Measurements from ENCODE around the gene CPED1.
A peak's percentile ranks its signal among the peaks of the same experiment; 100 is the strongest.
"Not testable (repeated sequence)": the region's sequence is repeated elsewhere in the genome, so short reads cannot be mapped to it uniquely, and the experiment has no call there.

CPED1 gene

DNA sequence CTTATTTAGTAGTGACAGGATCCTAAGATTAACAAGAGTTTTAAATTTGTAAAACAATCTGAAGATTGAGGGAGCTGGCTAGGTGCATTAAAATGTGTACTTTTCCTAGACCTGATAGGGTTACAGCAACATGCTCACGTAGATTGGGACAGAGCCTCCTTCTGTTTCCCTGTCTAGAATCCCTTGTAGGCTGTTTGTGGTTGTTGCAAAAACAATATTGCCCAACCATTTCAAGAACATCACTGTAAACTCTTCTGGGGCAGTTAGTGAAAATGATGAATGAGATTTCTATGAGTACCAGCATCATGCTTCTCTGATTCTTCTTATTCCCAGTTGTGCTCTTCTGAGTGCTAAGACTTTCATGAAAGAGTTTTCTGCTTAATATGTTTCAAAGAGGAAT is 14.7 kb upstream of the CPED1 start:
- no peak for DNase-seq
- in situ Hi-C loops (cut with HindIII; ENCODE audit: low pct_ligation_motif_present, low pct_unique_long_range_greater_than_20kb, low sequenced_read_pairs), result no loop called here

GRCh38 chr7:120979765-120980499 is 8.6 kb upstream of the CPED1 start:
- in situ Hi-C loops (cut with HindIII; ENCODE audit: low pct_ligation_motif_present, low pct_unique_long_range_greater_than_20kb, low sequenced_read_pairs), result loop anchor here (25.0 kb wide), 1 partner anchor 107 kb away; no protein-coding TSS in a partner anchor

GRCh38 chr7:120981117-120981516 is 7.4 kb upstream of the CPED1 start:
- DNase-seq, result no peak
- in situ Hi-C loops (cut with HindIII; ENCODE audit: low pct_ligation_motif_present, low pct_unique_long_range_greater_than_20kb, low sequenced_read_pairs), result loop anchor here (25.0 kb wide), 1 partner anchor 106 kb away; no protein-coding TSS in a partner anchor

More at GRCh38 chr7:120979765-120980499, 8.6 kb upstream of the CPED1 start:
- no peak for DNase-seq

GRCh38 chr7:120981888-120982615 is 6.5 kb upstream of the CPED1 start:
- in situ Hi-C loops (cut with HindIII; ENCODE audit: low pct_ligation_motif_present, low pct_unique_long_range_greater_than_20kb, low sequenced_read_pairs), result loop anchor here (25.0 kb wide), 1 partner anchor 105 kb away; no protein-coding TSS in a partner anchor
- DNase-seq, result no peak

GRCh38 chr7:120983592-120983991 is 4.9 kb upstream of the CPED1 start:
- in situ Hi-C loops (cut with HindIII; ENCODE audit: low pct_ligation_motif_present, low pct_unique_long_range_greater_than_20kb, low sequenced_read_pairs), result loop anchor here (25.0 kb wide), 1 partner anchor 104 kb away; no protein-coding TSS in a partner anchor
- not testable (repeated sequence) for DNase-seq

DNA sequence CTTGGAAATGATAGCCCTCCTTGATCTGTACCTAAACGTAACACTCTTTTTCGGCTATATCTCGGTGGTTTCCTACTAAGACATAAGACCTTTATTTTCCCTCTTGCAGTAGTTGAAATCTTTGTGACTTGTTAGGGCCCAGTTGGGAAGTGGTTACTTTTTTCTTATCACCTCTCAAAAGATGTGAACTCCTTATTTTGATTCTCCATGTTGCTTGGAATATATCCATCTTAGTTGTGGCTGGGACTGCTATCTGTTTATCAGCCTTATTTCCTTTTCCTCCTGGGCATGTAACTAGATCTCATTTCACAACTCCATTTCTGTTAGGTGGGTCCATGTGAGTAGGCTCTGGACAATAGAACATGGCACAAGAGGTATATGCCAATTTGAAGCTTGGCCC is 4.1 kb upstream of the CPED1 start:
- in situ Hi-C loops (cut with HindIII; ENCODE audit: low pct_ligation_motif_present, low pct_unique_long_range_greater_than_20kb, low sequenced_read_pairs), result loop anchor here (25.0 kb wide), 1 partner anchor 103 kb away; no protein-coding TSS in a partner anchor
- no peak for DNase-seq

GRCh38 chr7:120985130-120985758 is 3.3 kb upstream of the CPED1 start:
- in situ Hi-C loops (cut with HindIII; ENCODE audit: low pct_ligation_motif_present, low pct_unique_long_range_greater_than_20kb, low sequenced_read_pairs), result loop anchor here (25.0 kb wide), 1 partner anchor 102 kb away; no protein-coding TSS in a partner anchor
- no peak for DNase-seq

GRCh38 chr7:120985839-120986238 is 2.7 kb upstream of the CPED1 start:
- in situ Hi-C loops (cut with HindIII; ENCODE audit: low pct_ligation_motif_present, low pct_unique_long_range_greater_than_20kb, low sequenced_read_pairs), result loop anchor here (25.0 kb wide), 1 partner anchor 101 kb away; no protein-coding TSS in a partner anchor
- no peak for DNase-seq

- in situ Hi-C loops (cut with HindIII; ENCODE audit: low pct_ligation_motif_present, low pct_unique_long_range_greater_than_20kb, low sequenced_read_pairs), result loop anchor here (25.0 kb wide), 1 partner anchor 101 kb away; no protein-coding TSS in a partner anchor
- no peak for DNase-seq
Observed at GRCh38 chr7:120986650-120987049, 1.9 kb upstream of the CPED1 start.

DNA sequence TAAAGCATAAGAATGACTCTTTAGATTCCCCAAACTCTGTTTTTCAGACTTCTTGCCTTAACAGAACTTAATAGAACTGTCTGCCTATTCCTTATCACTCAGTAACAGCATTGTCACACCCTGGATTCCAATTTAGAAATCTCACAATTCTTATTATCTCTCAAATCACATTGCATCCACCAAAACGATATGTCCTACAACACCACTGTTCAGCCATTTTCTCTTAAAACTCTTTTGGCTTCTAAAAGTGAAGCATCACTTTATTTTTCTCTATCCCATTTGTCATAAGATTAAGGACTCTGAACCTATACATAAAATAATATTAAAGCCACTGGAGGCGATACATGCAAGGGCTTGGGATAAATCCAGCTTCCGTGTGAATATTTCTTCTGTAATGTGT is 1.2 kb upstream of the CPED1 start:
- DNase-seq, result no peak
- in situ Hi-C loops (cut with HindIII; ENCODE audit: low pct_ligation_motif_present, low pct_unique_long_range_greater_than_20kb, low sequenced_read_pairs), result loop anchor here (25.0 kb wide), 1 partner anchor 100 kb away; no protein-coding TSS in a partner anchor

DNA sequence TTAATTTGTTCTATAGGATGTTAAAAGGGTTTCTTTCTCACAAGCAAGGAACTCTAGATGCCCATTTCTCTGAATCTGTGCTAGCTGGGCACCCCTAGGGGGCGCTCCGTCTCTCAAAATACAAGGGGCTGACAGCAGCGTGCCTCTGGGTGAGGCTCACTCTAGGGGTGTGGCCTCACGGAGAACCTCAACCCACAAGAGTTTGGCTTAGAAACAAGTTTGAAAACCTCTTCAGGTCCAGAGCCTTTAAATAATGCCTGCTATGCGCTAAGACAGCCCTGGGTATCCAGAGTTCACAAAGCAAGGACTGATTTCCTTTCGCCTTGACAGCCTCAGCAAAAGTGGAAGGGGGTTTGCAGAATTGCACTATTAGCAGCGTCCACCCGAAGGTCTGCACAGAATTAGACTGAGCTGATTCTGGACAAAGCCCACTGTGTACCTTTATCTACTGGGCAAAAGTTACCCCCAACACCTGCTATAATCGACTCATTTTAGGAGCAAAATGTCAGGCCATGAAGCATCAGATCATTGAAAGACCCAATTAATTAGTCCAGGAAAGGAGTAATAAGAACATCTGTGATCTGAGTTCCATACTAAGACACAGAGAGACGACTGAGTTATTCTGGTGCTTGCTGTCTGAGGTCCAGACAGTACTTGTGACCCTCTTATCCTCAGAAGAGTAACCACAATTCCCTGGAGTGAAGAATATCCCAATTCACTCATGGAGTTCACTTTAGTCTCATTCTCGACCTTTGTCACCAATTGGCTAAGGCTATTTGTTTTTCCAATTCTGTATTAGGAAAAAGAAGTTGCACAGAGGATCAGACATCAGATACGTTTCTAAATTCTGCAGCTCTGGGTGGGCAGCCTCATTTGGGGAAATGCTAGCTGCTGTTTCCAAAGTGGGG is 574 bp upstream of the CPED1 start:
- in situ Hi-C loops (cut with HindIII; ENCODE audit: low pct_ligation_motif_present, low pct_unique_long_range_greater_than_20kb, low sequenced_read_pairs), result loop anchor here (25.0 kb wide), 1 partner anchor 99 kb away; no protein-coding TSS in a partner anchor
- DNase-seq, result peak; percentile 96

- no peak for DNase-seq
- in situ Hi-C loops (cut with HindIII; ENCODE audit: low pct_ligation_motif_present, low pct_unique_long_range_greater_than_20kb, low sequenced_read_pairs), result loop anchor here (25.0 kb wide), 1 partner anchor 98 kb away; no protein-coding TSS in a partner anchor
Observed at GRCh38 chr7:120989257-120990220, 1.0 kb downstream of the CPED1 start.

- in situ Hi-C loops (cut with HindIII; ENCODE audit: low pct_ligation_motif_present, low pct_unique_long_range_greater_than_20kb, low sequenced_read_pairs), result loop anchor here (25.0 kb wide), 1 partner anchor 97 kb away; no protein-coding TSS in a partner anchor
- DNase-seq, result no peak
Observed at GRCh38 chr7:120990468-120991118, 2.1 kb downstream of the CPED1 start.

GRCh38 chr7:120991161-120991560 is 2.6 kb downstream of the CPED1 start:
- no peak for DNase-seq
- in situ Hi-C loops (cut with HindIII; ENCODE audit: low pct_ligation_motif_present, low pct_unique_long_range_greater_than_20kb, low sequenced_read_pairs), result loop anchor here (25.0 kb wide), 1 partner anchor 96 kb away; no protein-coding TSS in a partner anchor

DNA sequence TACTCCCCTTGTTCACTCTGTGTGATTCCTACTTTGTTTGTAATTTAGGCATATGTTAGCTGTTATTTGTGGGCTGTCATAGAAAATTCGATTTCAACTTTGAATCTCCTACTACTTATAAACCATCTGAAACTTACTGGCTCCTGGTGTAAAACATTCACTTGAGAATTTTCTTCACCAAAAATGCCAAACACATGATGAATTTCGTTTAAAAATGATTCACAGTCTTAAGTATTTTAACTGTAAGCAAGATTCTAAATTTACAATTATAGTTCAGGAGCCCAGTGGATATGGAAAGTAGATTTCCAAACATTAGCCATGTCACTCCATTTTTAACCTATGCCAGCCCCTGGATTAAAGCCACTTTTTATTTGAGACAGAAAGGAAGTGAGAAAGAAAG is 3.1 kb downstream of the CPED1 start:
- in situ Hi-C loops (cut with HindIII; ENCODE audit: low pct_ligation_motif_present, low pct_unique_long_range_greater_than_20kb, low sequenced_read_pairs), result loop anchor here (25.0 kb wide), 1 partner anchor 96 kb away; no protein-coding TSS in a partner anchor
- DNase-seq, result peak; percentile 64

Data from ACHN (cell line).